Prostate gland (tissue), 2 donors: ENCODE results near the gene GALNTL6.

Experiments used
- POLR2A ChIP-seq: fragments of 450-650 bp; IDR thresholded peaks from one replicate; pipeline ENCODE4 v1.6.1; 2016; ENCODE audit warnings: antibody characterized with exemption, mild to moderate bottlenecking
- POLR2AphosphoS5 ChIP-seq: sonication (generic); formaldehyde crosslinking; IDR thresholded peaks from one replicate; pipeline ENCODE4 v1.6.1; 2017; ENCODE audit warnings: antibody characterized with exemption
- TF ChIP-seq, protein P1 (sequence below), 4 experiments: fragments of 200-600 bp in 2 of 4; fragments of 450-650 bp in 2 of 4; sonication (generic) in 2 of 4; IDR thresholded peaks; 1 replicate in 3 of 4; 2 replicates in 1 of 4; pipeline ENCODE4 v1.5.1; 2016 to 2019; ENCODE audit warnings: antibody characterized with exemption in 4 of 4, mild to moderate bottlenecking in 2 of 4, moderate library complexity in 2 of 4

DNA sequence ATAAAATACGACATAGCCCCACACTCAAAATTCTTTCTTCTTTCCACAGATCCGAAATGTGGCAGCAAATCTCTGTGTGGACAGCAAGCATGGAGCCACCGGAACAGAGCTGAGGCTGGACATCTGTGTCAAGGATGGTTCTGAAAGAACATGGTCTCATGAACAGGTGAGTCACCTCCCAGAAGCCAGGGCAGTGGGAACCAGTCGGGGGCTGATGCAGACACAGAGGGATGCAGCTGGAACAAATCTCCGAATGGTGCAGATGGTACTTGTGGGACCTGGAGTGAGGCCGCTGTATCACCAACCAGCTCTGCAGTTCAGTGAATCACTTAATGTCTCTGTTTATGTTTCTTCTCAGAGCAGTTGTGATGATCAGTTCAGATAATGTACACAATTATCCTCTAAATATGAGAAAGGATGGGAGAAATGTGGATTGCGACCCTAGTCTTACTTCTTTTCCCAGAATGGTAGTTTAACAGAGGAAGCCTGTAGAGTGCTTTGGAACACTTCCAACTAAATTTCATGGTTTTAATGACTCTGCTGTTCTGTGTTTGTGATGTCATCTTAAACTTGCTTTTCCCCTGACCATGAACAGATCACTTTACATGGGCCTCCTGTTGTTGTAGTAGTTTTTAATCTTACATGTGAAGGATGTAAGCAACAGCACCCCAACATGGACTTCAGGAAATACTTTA lies 1196.1 kb downstream of the GALNTL6 start:
- TF ChIP-seq POLR2A (no peak), POLR2AphosphoS5 (no peak)
- TF ChIP-seq, protein P1, sequence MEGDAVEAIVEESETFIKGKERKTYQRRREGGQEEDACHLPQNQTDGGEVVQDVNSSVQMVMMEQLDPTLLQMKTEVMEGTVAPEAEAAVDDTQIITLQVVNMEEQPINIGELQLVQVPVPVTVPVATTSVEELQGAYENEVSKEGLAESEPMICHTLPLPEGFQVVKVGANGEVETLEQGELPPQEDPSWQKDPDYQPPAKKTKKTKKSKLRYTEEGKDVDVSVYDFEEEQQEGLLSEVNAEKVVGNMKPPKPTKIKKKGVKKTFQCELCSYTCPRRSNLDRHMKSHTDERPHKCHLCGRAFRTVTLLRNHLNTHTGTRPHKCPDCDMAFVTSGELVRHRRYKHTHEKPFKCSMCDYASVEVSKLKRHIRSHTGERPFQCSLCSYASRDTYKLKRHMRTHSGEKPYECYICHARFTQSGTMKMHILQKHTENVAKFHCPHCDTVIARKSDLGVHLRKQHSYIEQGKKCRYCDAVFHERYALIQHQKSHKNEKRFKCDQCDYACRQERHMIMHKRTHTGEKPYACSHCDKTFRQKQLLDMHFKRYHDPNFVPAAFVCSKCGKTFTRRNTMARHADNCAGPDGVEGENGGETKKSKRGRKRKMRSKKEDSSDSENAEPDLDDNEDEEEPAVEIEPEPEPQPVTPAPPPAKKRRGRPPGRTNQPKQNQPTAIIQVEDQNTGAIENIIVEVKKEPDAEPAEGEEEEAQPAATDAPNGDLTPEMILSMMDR (IDR thresholded peaks at IDR 0.05) = no peak
